H1 (cell line): Measurements from ENCODE around the gene FMN2. TPM values are rescaled to one million over a fixed set of nuclear protein-coding genes. Genes with fewer than 3 reads are reported as not detected.

Source experiments
- CTCF ChIA-PET: fragments of 300-600 bp; sonication (Branson Sonifier 250); formaldehyde crosslinking; loops from one replicate; lab custom pipeline; 2021; ENCODE audit not compliant: partially characterized antibody; lab: Charles Lee
- POLR2A ChIA-PET: fragments of 300-600 bp; sonication (Branson Sonifier 250); formaldehyde crosslinking; loops from one replicate; lab custom pipeline; 2021; ENCODE audit warnings: inconsistent platforms; ENCODE audit not compliant: partially characterized antibody; lab: Charles Lee
- DNase-seq, 2 experiments: peaks; one replicate each; pipeline versions ENCODE4 v3.0.0 to v3.0.0-alpha.2; 2010 to 2022; ENCODE audit warnings: low spot score in 2 of 2, low read depth in 1 of 2, mixed read lengths in 1 of 2
- FAIRE-seq: peaks from 2 replicates; lab custom pipeline; 2011; peaks lifted over from hg19 to GRCh38; lab: Jason Lieb, UNC
- H2AFZ ChIP-seq: 2 replicates; pipeline ENCODE4 v1.8.1; 2012; ENCODE audit warnings: low read length, inconsistent platforms
- H2AK5ac ChIP-seq: 2 replicates; pipeline ENCODE4 v1.6.1; 2013; ENCODE audit warnings: low read depth, low read length
- H2BK120ac ChIP-seq: replicated peaks from 2 replicates; pipeline ENCODE3; 2013; ENCODE audit warnings: low read depth, low read length, inconsistent platforms
- H2BK12ac ChIP-seq: 2 replicates; pipeline ENCODE4 v1.6.1; 2013; ENCODE audit warnings: low read depth, low read length
- H2BK15ac ChIP-seq: 2 replicates; pipeline ENCODE4 v1.6.1; 2013; ENCODE audit warnings: low read length
- H2BK20ac ChIP-seq: 2 replicates; pipeline ENCODE4 v1.6.1; 2013; ENCODE audit warnings: low read length
- H2BK5ac ChIP-seq: 2 replicates; pipeline ENCODE4 v1.6.1; 2013; ENCODE audit warnings: low read depth, low read length
- H3K14ac ChIP-seq: 2 replicates; pipeline ENCODE4 v1.6.1; 2013; ENCODE audit warnings: inconsistent platforms; ENCODE audit not compliant: insufficient read length
- H3K18ac ChIP-seq: 2 replicates; pipeline ENCODE4 v1.6.1; 2013; ENCODE audit warnings: low read length; ENCODE audit errors: extremely low read depth
- H3K23ac ChIP-seq: 2 replicates; pipeline ENCODE4 v1.6.1; 2013; ENCODE audit warnings: inconsistent platforms; ENCODE audit not compliant: insufficient read length
- H3K23me2 ChIP-seq: 2 replicates; pipeline ENCODE4 v1.6.1; 2013; ENCODE audit warnings: low read depth, low read length
- H3K27ac ChIP-seq: 2 replicates; pipeline ENCODE4 v1.6.1; 2011; ENCODE audit warnings: low read depth, low read length, inconsistent platforms
- H3K27me3 ChIP-seq, 4 experiments: replicated peaks in 1 of 4; 1 replicate in 1 of 4; 2 replicates in 3 of 4; pipeline versions ENCODE4 v1.6.1 to v1.8.1; 2011 to 2013; ENCODE audit warnings: low read length in 3 of 4, mild to moderate bottlenecking in 3 of 4, inconsistent platforms in 2 of 4, mixed read lengths in 2 of 4, moderate library complexity in 1 of 4; ENCODE audit not compliant: control insufficient read depth in 3 of 4, insufficient read depth in 3 of 4; ENCODE audit errors: extremely low read depth in 1 of 4
- H3K36me3 ChIP-seq, 4 experiments: 2 replicates each; pipeline versions ENCODE4 v1.6.1 to v1.8.1; 2011 to 2013; ENCODE audit warnings: mild to moderate bottlenecking in 4 of 4, low read length in 3 of 4, moderate library complexity in 2 of 4, control low read depth in 1 of 4, inconsistent platforms in 1 of 4; ENCODE audit not compliant: insufficient read depth in 4 of 4, control insufficient read depth in 2 of 4
- H3K4ac ChIP-seq: replicated peaks from 2 replicates; pipeline ENCODE3; 2013; ENCODE audit warnings: low read length, low read depth, mixed read lengths, inconsistent platforms; ENCODE audit not compliant: insufficient read length
- H3K4me1 ChIP-seq, 4 experiments: replicated peaks in 1 of 4; 1 replicate in 1 of 4; 2 replicates in 3 of 4; pipeline versions ENCODE4 v1.6.1 to v1.8.1; 2011 to 2013; ENCODE audit warnings: low read length in 3 of 4, inconsistent platforms in 2 of 4, mixed read lengths in 1 of 4; ENCODE audit not compliant: insufficient read depth in 4 of 4, control insufficient read depth in 3 of 4
- H3K4me2 ChIP-seq, 2 experiments: 2 replicates each; pipeline versions ENCODE4 v1.6.1 to v1.8.1; 2011 to 2013; ENCODE audit warnings: low read depth in 2 of 2, low read length in 2 of 2, control low read depth in 1 of 2, inconsistent platforms in 1 of 2, mild to moderate bottlenecking in 1 of 2; ENCODE audit not compliant: insufficient read depth in 1 of 2
- H3K4me3 ChIP-seq, 4 experiments: fragments of 200-600, 300-600 bp in 1 of 4; sonication (generic), shearing (Covaris generic), sonication (Bioruptor Twin) in 1 of 4; 2 replicates each; pipeline versions ENCODE4 v1.5.1 to v1.8.1; 2011 to 2016; ENCODE audit warnings: low read length in 4 of 4, low read depth in 3 of 4, control low read depth in 2 of 4, inconsistent platforms in 2 of 4, mild to moderate bottlenecking in 2 of 4, mixed read lengths in 1 of 4, moderate library complexity in 1 of 4; ENCODE audit not compliant: insufficient read depth in 2 of 4; ENCODE audit errors: extremely low read depth in 1 of 4
- H3K56ac ChIP-seq: replicated peaks from 2 replicates; pipeline ENCODE3; 2013; ENCODE audit warnings: low read depth, mild to moderate bottlenecking, mixed read lengths, low read length, inconsistent platforms; ENCODE audit not compliant: insufficient read length
- H3K79me1 ChIP-seq: 2 replicates; pipeline ENCODE4 v1.6.1; 2013; ENCODE audit warnings: low read depth, low read length, control low read depth
- H3K79me2 ChIP-seq, 2 experiments: 2 replicates each; pipeline versions ENCODE4 v1.6.1 to v1.8.1; 2012 to 2013; ENCODE audit warnings: low read length in 2 of 2, mild to moderate bottlenecking in 2 of 2, inconsistent platforms in 1 of 2; ENCODE audit not compliant: insufficient read depth in 2 of 2, control insufficient read depth in 1 of 2
- H3K9ac ChIP-seq, 4 experiments: replicated peaks in 1 of 4; 1 replicate in 1 of 4; 2 replicates in 3 of 4; pipeline versions ENCODE4 v1.6.1 to v1.8.1; 2011 to 2013; ENCODE audit warnings: low read depth in 3 of 4, low read length in 3 of 4, control low read depth in 2 of 4, mild to moderate bottlenecking in 2 of 4, moderate library complexity in 2 of 4, inconsistent platforms in 1 of 4; ENCODE audit errors: extremely low read depth in 1 of 4
- H3K9me3 ChIP-seq, 2 experiments: 2 replicates each; pipeline versions ENCODE4 v1.6.1 to v1.8.1; 2012 to 2013; ENCODE audit warnings: mild to moderate bottlenecking in 2 of 2, moderate library complexity in 2 of 2, control low read depth in 1 of 2, inconsistent platforms in 1 of 2, low read depth in 1 of 2, low read length in 1 of 2, mixed read lengths in 1 of 2; ENCODE audit not compliant: insufficient read depth in 2 of 2
- H4K20me1 ChIP-seq, 2 experiments: replicated peaks in 1 of 2; 2 replicates each; pipeline versions ENCODE3 to v1.8.1; 2011 to 2013; ENCODE audit warnings: inconsistent platforms in 2 of 2, low read length in 2 of 2, mild to moderate bottlenecking in 1 of 2; ENCODE audit not compliant: insufficient read depth in 2 of 2, control insufficient read depth in 1 of 2
- H4K5ac ChIP-seq: 2 replicates; pipeline ENCODE4 v1.6.1; 2013; ENCODE audit warnings: low read length, low read depth, mixed read lengths, inconsistent platforms; ENCODE audit not compliant: insufficient read length
- H4K8ac ChIP-seq: 2 replicates; pipeline ENCODE4 v1.8.0; 2013; ENCODE audit warnings: mild to moderate bottlenecking, moderate library complexity, low read length, inconsistent platforms; ENCODE audit not compliant: insufficient read depth; ENCODE audit errors: extremely low read depth
- H4K91ac ChIP-seq: replicated peaks from 2 replicates; pipeline ENCODE3; 2013; ENCODE audit warnings: low read length, mixed read lengths, inconsistent platforms; ENCODE audit not compliant: insufficient read length
- CEBPB ChIP-seq: IDR thresholded peaks from 2 replicates; pipeline ENCODE4 v1.6.1; 2012; ENCODE audit warnings: low read depth, low read length
- CTBP2 ChIP-seq: IDR thresholded peaks from 2 replicates; pipeline ENCODE4 v1.7.0; 2011; ENCODE audit warnings: borderline replicate concordance, mild to moderate bottlenecking, moderate library complexity, mixed read lengths, low read length; ENCODE audit not compliant: insufficient read depth, insufficient read length
- FOSL1 ChIP-seq: IDR thresholded peaks from 2 replicates; pipeline ENCODE4 v1.6.1; 2011; ENCODE audit warnings: mild to moderate bottlenecking, low read depth, low read length, moderate library complexity; ENCODE audit not compliant: insufficient read depth
- HDAC6 ChIP-seq: IDR thresholded peaks from one replicate; pipeline ENCODE4 v1.7.1; 2012; ENCODE audit warnings: low read depth, mild to moderate bottlenecking, inconsistent platforms, low read length, moderate library complexity
- KDM5A ChIP-seq: fragments of 200-600 bp; IDR thresholded peaks from 2 replicates; pipeline ENCODE4 v1.7.1; 2012; ENCODE audit warnings: mild to moderate bottlenecking, low read length, inconsistent platforms, mixed read lengths
- NRF1 ChIP-seq: IDR thresholded peaks from 2 replicates; pipeline ENCODE4 v1.6.1; 2011; ENCODE audit warnings: mild to moderate bottlenecking, low read depth, low read length, improper control_type of control experiment
- POLR2A ChIP-seq, 2 experiments: IDR thresholded peaks; 1 replicate in 1 of 2; 2 replicates in 1 of 2; pipeline ENCODE4 v1.6.1; 2011; ENCODE audit warnings: low read depth in 2 of 2, low read length in 2 of 2, mild to moderate bottlenecking in 2 of 2; ENCODE audit errors: control extremely low read depth in 1 of 2
- POU5F1 ChIP-seq: IDR thresholded peaks from 2 replicates; pipeline ENCODE4 v1.6.1; 2011; ENCODE audit warnings: low read depth, mild to moderate bottlenecking, low read length, moderate library complexity
- TAF1 ChIP-seq: IDR thresholded peaks from 2 replicates; pipeline ENCODE4 v1.6.1; 2011; ENCODE audit warnings: mild to moderate bottlenecking, low read depth, low read length
- ZNF274 ChIP-seq: IDR thresholded peaks from 2 replicates; pipeline ENCODE4 v1.7.0; 2012; ENCODE audit warnings: low read length, borderline replicate concordance; ENCODE audit errors: extremely low read depth
- WGBS, 2 experiments: shearing (Covaris generic) in 1 of 2; methylation state at CpG; one replicate each; pipeline versions ENCODE4 v1.1.6 to v1.1.7; 2013 to 2015; ENCODE audit warnings: low lambda C conversion rate in 2 of 2, mixed read lengths in 2 of 2, inconsistent platforms in 1 of 2, low coverage in 1 of 2, missing lambda C conversion rate in 1 of 2; ENCODE audit not compliant: insufficient replicate concordance in 2 of 2, insufficient coverage in 1 of 2, insufficient read length in 1 of 2; ENCODE audit errors: extremely low coverage in 1 of 2, missing lambda C conversion rate in 1 of 2; 5-methylcytosine and 5-hydroxymethylcytosine counted together
- polyA plus RNA-seq, 7 experiments: library from polyadenylated mRNA; depleted of rRNA in 3 of 7; stranded (reverse) in 5 of 7; unstranded in 2 of 7; fragments of >200 nt in 5 of 7; fragments of 200-250 nt in 2 of 7; gene quantifications; 1 replicate in 5 of 7; 2 replicates in 1 of 7; 4 replicates in 1 of 7; pipeline versions ENCODE4 v1.2.1 to v1.2.3, GENCODE V29; 2011 to 2013; ENCODE audit warnings: missing spikeins in 2 of 7, mixed read lengths in 2 of 7
- total RNA-seq: library from RNA; stranded (reverse); fragmentation: NEBNext Ultra II Directional; extraction: Animal tissue kit (Norgen Biotek cat#: 25700); gene quantifications from 2 replicates; pipeline ENCODE4 v1.2.1, GENCODE V29; 2021

Gene FMN2
- total and polyA plus RNA-seq, 2 of the 8 experiments (the other 6 are each of a cell fraction or from before 2014, with no cell fraction given), result 0.83 to 2.0 TPM

- Histone ChIP-seq H3K36me3 (no peaks in the 10 kb centered on the region), H4K5ac (no peak overlapping the region), H3K9ac (no peak overlapping the region), H3K79me1 (no peaks in the 10 kb centered on the region), H4K8ac (no peak overlapping the region), H3K23ac (no peak overlapping the region), H3K4me2 (no peak overlapping the region), H2BK20ac (no peak overlapping the region), H2BK15ac (no peak overlapping the region), H3K23me2 (no peaks in the 10 kb centered on the region), H3K4me1 (no peaks in the 10 kb centered on the region), H3K27ac (no peak overlapping the region), H2AFZ (no peak overlapping the region), H3K18ac (no peak overlapping the region), H3K14ac (no peak overlapping the region), H3K27me3 (no peaks in the 10 kb centered on the region), H3K4ac (no peak overlapping the region), H4K20me1 (no peaks in the 10 kb centered on the region), H3K56ac (no peak overlapping the region), H4K91ac (no peak overlapping the region), H3K9me3 (no peaks in the 10 kb centered on the region), H2BK12ac (no peak overlapping the region), H2BK120ac (no peak overlapping the region), H2AK5ac (no peak overlapping the region), H3K4me3 (no peak overlapping the region), H3K79me2 (no peaks in the 10 kb centered on the region), H2BK5ac (no peak overlapping the region)
- DNase-seq (no peak), FAIRE-seq (no peak)
- POLR2A ChIA-PET, result no interaction called here
- WGBS, 2 experiments, result 86% methylated on average over 1 of the region's 1 CpG; no CpG with 5 or more reads in 1 of the 2 experiments
- CTCF ChIA-PET, result interaction anchor here (1.4 kb wide), 1 partner anchor 9 kb away, joined by 3 read pairs; no protein-coding TSS in a partner anchor
- no peak for TF ChIP-seq FOSL1
- no peak for TF ChIP-seq POU5F1
- TF ChIP-seq KDM5A, result no peak
- TF ChIP-seq ZNF274, result no peak
- TF ChIP-seq CEBPB, result no peak
- TF ChIP-seq NRF1, result no peak
- TF ChIP-seq CTBP2, result no peak
- no peak for TF ChIP-seq POLR2A (IDR thresholded peaks at IDR 0.05; ENCODE audit: control extremely low read depth in 1 of 2, low read depth in 2 of 2, low read length in 2 of 2)
- TF ChIP-seq HDAC6, result no peak
- no peak for TF ChIP-seq TAF1
Measured at GRCh38 chr1:240441669-240442068, 350.0 kb downstream of the FMN2 start.
